ENCODE results near the gene ALKBH7.

The ALKBH7 gene

DNA sequence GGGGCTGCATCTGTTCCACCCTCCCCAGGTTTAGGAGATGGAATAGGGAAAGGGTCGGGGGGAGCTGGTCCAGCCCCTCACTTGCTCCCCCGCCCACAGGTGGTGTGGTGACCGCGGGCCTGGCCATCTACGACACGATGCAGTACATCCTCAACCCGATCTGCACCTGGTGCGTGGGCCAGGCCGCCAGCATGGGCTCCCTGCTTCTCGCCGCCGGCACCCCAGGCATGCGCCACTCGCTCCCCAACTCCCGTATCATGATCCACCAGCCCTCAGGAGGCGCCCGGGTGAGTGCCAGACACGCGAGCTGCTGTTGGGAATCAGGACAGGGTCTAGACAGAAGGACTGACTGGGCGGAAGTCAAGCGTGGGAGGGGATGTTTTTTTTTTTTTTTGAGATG lies 8.2 kb upstream of the ALKBH7 start:
- DNase-seq (ENCODE audit: low read depth) = no peak

DNA sequence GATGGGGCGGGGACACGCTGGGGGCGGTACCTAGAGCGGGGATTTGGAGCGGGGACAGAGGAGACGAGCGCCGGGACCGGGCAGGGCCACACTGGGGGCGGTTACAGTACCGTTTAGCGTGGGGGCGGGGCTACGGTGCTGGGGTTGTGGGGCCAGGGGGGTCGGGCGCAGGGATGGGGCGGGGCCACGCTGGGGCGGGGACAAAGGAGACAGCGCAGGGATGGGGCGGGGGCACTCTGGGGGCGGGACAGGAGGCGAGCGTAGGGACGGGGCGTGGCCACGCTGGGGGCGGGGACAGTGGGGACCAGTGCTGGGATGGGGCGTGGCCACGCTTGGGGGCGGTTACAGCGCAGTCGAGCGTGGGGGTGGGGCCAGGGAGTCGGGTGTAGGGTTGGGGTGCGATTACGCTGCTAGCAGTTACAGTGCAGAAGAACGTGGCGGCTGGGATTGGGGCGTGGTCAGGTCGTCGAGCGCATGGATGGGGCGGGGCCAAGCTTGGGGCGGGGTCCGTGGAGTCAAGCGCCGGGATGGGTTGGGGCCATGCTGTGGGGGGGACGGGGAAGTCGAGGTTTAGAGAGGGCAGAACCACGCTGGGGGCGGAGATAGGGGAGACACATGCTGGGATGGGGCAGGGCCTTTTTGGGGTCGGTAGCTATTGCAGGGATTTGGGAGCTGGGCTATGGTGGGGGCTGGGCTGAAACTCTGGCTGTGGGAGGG lies 660 bp downstream of the ALKBH7 start:
- peak; percentile 93 for DNase-seq (ENCODE audit: low read depth)

DNA sequence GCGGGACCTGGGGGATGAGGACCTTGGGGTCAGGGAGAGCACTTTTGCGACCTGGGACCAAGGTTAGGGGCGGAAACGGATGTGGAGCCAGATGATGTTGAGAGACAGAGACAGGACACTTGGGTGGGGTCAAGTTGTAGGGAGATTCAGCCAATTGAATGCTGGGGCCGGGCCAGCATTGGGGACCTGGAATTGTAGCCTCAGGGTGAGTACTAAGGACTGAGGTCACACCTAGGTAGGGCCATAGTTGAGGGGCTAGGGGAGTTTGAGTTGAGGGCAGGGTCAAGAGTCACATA lies 1.2 kb downstream of the ALKBH7 start:
- DNase-seq (ENCODE audit: low read depth) = no peak

DNA sequence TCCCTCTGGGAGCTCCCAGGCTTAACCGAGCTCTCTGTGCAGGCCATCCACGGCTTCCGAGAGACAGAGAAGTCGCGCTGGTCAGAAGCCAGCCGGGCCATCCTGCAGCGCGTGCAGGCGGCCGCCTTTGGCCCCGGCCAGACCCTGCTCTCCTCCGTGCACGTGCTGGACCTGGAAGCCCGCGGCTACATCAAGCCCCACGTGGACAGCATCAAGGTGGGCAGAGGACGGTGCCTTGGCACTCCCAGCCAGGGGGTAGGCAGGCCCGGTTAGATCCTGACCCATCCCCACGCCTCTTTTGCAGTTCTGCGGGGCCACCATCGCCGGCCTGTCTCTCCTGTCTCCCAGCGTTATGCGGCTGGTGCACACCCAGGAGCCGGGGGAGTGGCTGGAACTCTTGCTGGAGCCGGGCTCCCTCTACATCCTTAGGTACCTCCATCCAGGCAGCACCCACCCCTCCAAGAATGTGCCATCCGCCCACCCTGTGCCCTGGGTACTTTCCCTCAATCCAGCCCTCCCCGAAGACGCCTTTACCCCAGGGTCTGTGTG lies 1.6 kb downstream of the ALKBH7 start:
- DNase-seq (ENCODE audit: low read depth) = no peak

DNA sequence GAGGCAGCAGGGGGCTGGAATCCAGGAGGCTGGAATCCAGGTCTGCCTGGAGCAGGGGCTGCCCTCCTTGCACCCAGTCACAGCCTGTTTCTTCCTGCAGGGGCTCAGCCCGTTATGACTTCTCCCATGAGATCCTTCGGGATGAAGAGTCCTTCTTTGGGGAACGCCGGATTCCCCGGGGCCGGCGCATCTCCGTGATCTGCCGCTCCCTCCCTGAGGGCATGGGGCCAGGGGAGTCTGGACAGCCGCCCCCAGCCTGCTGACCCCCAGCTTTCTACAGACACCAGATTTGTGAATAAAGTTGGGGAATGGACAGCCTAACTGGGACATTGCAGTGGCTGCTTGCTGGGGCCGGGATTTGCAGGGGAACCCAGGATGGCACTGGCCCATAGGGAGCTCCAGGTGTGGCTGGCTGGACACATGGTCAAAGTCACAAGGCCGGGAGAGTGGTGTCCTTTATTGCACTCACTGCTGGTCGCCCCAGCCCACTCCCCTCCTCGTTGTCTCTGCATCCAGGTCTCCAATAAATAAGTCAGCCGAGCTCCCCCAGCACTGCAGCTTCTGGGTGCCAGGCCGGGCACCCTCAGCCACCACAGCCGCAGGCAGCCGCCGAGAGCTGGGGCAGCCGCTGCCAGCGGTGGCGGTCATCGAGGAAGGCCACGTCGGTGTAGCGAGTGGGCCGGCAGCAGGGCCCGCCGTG lies 2.3 kb downstream of the ALKBH7 start:
- DNase-seq (ENCODE audit: low read depth) = no peak

DNA sequence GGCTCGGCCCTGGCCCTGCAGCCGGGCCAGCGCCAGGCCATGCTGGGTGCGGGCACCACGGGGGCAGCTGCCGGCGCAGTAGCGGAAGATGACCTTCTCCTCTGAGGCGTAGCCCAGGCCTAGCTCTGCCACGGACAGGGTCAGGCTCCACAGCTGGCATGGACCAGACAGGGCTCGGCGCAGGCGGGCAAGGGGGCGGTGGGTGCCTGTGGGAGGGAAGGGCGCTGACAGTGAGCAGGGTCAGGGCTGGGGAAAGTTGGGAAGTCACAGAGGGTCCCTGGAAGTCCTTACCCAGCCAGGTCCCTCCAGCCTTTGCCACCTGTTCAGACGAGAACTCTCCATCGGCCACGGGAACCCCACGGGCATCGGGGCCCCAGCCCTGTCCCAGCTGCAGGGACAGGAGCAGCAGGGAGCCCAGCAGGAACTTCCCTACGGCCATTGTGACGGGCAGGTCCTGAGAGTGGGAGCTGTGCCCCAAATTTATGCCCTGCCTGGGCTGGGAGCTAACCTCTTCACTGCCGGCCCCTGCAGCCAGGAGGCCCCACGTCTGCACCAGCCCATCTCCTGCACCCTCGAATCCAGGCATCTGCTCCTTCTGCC lies 2.9 kb downstream of the ALKBH7 start, which contains the start of gene PSPN:
PSPN (minus strand) TSS at position 523 of the 600 bp plus-strand sequence; CDS start at position 439, 84 bp downstream.
- no peak for DNase-seq (ENCODE audit: low read depth)

DNA sequence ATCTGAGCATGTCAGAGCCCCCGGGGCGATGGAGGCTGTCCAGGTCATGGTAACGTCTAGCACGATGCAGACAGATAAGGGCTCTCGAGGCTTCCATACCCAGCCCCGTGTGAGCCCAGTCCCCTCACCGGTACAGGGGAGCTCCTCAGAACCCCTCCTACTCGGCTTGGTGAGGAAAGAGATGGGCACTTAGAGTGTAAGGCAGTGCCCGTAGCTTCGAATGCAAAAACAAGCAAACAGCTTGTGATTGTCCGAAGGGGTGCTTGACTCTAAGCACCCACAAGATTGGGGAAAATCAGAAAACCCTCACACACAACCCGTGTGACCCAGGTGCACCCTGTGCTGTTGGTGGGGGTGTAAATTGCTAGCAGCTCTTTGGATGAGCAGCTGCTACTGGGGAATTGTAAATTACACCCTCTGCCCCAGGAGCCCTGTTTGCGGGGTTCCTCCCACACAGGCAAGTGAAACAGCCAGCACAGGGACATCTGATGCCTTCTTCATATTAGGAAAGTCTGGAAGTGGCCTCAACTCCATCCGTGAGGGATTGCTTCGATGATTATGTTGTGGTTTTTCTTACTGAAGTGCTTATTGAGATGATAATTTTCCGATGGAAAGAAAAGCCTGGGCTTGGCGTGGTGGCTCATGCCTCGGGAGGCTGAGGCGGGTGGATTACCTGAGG lies 4.1 kb downstream of the ALKBH7 start:
- no peak for DNase-seq (ENCODE audit: low read depth)

DNA sequence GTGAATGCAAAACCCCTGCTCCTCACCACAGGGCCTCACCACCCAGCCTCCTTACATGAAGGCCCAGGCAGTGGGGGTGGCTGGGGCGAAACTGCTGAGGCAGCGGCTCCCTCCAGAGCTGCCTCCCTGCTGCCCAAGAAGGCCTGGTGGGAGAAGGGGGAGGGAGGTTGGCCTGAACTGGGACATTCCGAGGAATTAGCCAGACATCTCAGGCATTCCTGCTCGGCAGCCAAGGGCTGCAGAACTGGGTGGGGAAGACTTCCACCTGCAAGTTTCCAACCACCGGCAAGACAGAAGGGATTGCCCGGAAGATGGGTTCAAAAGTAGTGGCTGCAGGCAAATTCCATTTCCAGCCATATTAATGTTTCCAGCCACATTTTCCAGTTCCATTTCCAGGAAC lies 5.4 kb downstream of the ALKBH7 start:
- no peak for DNase-seq (ENCODE audit: low read depth)

DNA sequence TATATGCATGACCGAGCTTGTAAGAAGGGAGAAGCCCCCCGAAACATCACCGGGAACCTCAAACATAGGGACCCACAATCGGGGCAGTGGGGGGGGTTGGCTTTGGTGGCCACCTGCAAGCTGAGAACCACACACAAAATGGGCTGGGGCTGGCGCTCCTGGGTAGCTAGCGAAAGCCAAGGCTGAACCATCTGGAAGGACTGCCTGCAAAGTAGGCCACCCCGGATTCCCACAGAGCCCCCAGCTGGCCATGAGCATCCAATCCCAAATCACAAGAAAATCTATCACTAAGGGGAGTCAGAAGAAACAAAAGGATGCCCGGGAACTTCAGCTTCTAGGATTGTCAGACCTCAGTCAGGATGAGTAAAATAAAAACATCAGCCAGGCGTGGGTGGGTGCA lies 5.9 kb downstream of the ALKBH7 start:
- no peak for DNase-seq (ENCODE audit: low read depth)

DNA sequence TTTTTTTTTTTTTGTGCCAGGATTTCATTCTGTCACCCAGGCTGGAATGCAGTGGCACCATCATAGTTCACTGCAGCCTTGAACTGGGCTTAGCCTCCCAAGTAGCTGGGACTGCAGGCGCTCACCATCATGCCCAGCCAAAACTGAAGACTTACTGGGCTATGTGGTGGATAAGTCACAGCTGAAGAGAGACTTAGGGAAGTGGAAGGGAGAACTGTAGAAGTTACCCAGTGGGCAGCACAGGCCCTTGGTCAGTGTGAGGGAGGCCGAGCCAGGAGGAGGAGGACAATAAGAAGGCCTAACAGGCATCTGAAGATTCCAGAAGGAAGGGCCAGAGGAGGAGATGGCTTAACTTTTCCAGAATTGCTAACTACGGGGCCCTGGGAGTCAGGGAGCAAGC lies 7.2 kb downstream of the ALKBH7 start:
- no peak for DNase-seq (ENCODE audit: low read depth)

DNA sequence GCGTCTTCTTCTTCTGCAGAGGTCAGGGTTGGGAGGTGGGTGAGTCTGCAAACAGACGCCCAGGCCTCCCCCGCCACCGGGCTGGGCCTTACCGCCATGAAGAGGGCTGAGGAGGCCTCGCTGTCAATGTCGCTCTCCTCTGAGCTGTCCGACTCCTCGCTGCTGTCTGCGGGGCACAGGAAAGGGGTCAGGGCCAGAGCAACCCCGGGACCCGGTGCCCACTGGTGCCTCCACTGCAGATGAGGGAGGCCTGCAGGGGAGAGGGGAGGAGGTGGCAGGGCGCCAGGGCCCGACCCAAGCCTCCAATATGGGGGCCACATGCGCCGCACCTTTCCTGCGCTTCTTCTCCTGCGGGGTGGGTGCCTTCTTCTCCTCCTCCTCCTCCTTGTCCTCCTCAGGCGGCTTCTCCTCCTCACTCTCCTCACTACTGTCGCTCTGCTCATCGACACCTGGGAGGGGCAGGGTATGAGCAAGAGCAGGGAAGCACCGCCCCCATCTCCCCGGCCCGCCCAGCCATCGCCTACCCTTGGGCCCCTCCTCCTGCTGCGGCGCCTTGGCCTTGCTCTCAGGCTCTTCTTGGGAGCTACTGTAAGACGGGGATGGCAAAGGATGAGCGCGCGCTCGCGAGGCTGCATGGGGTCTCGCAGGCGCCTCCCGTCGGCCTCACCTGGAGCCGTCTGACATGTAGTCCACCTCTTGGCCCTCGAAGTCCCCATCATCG lies 8.6 kb downstream of the ALKBH7 start:
- no peak for DNase-seq (ENCODE audit: low read depth)

DNA sequence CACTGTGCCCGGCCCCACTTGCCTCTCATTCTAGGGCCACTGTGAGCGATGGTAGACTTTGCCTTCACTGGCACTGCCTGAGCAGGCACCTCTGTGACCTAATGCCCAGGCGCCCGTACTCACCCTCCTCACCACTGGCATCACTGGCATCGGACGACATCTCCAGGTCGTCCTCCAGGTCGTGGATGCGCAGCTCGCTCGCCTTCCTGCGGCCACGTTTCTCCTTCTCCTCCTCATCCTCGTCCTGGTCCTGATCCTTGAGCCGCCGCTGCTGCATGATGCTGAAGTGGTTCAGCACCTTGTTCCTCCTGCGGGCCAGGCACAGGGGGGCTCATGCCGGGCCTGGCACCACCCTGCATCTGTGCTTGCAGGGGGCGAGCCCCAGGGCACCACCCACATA lies 10.6 kb downstream of the ALKBH7 start:
- no peak for DNase-seq (ENCODE audit: low read depth)

DNA sequence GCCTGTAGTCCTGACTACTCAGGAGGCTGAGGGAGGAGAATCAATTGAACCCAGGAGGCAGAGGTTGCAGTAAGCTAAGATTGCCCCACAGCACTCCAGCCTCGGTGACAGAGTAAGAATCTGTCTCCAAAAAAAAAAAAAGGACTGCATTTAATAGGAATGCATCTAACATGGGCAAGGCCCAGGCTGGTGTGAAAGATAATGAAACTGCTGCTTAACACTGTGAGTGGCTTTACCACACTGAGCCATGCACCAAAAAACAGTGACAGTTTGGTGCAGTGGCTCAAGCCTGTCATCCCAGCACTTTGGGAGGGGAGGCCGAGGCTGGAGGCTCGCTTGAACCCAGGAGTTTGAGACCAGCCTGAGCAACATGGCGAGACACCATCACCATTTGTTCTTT lies 11.8 kb downstream of the ALKBH7 start:
- no peak for DNase-seq (ENCODE audit: low read depth)

DNA sequence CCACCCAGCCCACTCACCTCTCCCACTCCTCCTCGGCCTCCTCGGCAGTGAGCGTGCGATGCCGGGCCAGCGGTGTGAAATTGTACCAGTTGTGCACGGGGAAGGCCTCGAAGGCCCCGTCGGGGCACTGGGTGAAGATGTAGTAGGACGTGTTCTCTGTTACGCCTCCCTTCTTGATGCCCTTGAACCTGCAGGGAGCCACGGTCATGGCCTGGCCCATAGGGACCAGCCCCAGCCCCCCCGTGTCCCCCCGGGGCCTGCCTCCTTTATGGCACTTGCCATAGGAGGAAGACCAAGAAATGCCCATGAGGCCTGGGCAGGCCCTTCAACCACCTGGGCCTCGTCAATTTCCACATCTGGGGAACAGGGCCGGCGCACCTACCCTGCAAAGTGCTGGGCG lies 14.8 kb downstream of the ALKBH7 start:
- no peak for DNase-seq (ENCODE audit: low read depth)

DNA sequence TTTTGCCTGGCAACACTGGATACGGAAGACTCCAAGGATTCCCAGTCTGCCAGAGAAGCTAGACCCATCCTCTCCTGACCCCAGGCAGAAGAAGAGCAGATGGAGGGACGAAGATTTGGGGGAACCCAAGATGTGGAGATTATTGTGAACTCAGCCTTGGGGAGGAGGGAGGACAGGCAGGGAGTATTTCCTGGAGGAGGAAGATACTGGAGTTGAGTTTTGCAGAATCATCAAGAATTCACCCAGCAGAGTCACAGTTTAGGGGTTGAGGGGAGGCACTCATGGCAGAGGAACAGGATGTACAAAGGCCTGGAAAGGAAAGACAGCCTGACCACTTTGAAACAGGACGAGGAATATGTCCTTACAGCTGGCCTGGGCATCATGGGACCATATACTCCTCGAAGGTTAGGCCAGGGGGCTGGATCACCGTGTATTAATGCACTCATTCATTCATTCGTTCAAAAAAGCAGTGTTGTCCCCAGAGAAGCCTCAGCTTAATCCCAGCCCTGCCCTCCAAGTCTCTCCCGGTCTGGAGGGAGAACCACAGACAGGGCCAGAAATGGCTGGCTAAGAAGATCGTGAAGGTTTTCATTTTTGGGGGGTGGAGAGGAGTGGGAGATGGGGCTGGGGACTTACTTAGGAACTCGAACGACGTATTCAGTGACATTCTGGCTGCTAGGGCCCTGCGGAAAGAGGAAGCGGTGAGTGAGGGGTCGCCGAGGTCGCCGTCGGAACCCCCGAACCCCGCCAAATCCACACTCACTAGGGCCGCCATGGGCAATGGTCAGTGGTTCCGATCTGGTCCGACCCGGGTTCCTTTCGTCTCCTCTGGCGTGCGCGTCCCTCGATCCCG lies 19.9 kb downstream of the ALKBH7 start:
- DNase-seq (ENCODE audit: low read depth) = no peak

DNA sequence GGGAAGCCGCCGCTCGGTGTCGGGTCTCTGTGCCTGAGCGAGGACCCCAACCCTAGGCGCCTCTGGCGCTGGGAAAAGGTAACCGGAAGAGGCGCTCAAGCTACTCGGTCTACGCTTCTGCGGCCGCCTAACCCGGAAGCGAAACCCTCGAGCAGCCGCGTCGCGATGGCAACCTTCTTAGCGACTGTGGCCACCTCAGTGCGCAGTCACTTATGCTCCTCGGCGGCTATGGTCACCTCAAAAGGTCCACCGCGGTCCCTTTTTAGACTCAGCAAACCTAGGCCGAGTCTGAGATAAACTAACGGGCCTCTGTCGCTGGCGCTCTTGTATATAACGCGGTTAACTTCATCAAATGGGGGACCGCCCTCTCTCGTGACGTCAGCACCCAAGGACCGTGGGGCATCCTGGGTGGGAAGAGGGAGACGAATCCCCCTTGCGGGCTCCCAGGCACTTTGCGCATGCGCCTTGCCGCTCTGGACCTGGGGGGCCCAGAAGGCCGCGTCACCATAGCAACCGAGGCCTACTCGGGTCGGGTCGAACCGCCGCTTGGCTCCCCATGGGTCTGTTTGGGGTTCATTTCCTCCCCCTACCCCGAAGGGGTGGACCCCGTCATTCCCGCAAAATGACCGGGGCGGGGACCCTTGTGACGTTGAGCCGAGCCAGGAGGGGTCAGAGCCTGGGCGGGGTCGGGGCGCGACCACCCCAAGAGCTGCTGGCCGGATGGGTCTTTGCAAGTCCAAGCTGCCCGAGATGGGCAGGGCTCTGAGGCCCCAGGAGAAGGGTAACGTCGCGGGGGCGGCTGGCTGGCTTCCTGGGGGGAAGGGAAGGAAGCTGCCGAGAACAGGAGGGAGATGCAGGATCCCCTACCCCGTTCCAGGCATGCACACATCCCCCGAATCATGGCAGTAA lies 20.7 kb downstream of the ALKBH7 start, which contains the start of gene GTF2F1:
GTF2F1 (minus strand) TSS at position 91 of the 909 bp plus-strand sequence. CDS start 169 bp downstream, outside the sequence.
- peak; percentile 88 for DNase-seq (ENCODE audit: low read depth)

DNA sequence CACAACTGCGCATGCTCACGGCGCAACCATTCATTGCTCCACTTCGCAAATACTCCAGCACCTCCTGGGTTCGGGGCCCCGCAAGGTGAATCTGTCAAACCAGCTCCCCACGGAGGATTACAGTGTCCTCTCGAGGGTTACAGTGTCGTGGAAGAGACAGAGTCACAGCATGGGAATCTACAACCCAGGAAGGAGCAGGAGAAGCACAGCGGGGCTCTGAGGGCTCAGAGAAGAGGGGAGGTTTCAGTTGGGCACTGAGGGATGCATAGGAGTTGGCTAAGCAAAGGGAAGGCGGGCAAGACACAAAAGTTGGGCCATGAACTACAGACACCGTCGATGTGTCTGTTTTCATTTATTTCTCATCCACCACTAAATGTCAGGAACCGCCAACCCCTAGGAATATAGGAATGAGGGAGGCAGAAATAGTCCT lies 21.4 kb downstream of the ALKBH7 start:
- no peak for DNase-seq (ENCODE audit: low read depth)

DNA sequence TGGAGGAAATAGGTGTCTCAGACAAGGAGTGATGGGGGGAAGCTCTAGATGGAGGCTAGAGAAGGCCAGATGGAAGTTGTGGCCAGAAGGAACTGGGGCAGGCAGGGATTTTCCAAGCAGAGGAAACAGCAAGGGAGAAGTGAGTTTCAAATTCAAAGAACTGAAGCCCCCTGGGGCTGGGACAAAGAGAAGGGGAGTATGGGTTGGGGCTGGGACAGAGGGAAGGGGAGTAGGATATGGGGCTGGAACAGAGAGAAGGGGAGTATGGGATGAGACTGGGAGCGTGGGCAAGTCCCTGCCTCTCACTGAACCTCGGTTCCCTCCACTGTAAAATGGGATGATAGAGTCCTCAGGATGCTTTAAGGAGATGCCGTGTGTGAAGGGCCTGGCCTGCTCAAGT lies 22.2 kb downstream of the ALKBH7 start:
- DNase-seq (ENCODE audit: low read depth) = no peak

DNA sequence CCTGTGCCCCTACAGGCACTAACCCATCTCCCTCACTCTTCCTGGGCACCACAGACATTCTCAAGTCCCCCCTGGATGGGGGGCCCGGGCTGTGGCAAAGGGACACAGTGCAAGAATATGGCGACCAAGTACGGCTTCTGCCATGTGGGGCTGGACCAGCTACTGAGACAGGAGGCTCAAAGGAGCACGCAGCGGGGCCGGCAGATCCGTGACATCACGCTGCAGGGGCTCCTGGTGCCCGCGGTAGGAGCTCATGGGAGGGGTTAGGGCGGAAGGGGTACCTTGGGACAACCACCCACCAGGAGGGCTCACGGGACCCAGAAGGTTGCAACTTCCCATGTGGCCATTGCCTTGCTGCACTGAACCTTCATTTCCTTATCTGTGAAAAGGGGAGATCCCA lies 23.7 kb downstream of the ALKBH7 start:
- DNase-seq (ENCODE audit: low read depth) = no peak
